COLO668 (cell line): ENCODE results near the gene UFC1.
"Not testable (repeated sequence)": the region's sequence is repeated elsewhere in the genome, so short reads cannot be mapped to it uniquely, and the experiment has no call there.

Experiments
- DNase-seq: peaks from one replicate; lab custom pipeline; 2025; ENCODE audit not compliant: unreplicated experiment; lab: John Stamatoyannopoulos, UW

Gene UFC1

DNA sequence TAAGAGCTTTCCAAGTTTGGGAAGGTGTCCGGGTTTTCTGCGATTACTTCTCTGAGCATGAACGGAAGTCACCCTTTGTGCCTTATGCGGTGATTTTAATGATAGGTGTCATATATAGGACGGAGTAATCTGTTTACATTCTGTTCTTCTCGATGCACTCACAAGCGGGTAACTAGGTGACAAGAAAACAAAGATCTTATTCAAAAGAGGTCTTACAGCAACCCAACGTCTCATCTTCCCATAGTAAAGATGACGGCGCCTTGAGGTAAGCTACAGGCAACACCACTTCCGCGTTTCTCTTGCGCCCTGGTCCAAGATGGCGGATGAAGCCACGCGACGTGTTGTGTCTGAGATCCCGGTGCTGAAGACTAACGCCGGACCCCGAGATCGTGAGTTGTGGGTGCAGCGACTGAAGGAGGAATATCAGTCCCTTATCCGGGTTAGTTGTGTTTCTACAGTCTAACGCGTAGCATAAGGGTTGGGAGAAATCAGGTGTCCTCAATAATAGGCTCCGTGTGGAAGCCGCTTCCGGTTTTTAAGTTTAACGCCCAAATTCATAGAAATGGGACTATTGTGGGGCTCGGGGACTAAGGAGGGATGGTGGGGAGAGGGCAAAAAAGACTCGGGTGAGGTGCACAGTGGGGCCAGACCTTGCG lies at the start of gene UFC1:
UFC1 (plus strand) TSS at position 297 of the 656 bp plus-strand sequence; CDS start at position 317, 20 bp downstream.
- DNase-seq: peak; percentile 86

DNA sequence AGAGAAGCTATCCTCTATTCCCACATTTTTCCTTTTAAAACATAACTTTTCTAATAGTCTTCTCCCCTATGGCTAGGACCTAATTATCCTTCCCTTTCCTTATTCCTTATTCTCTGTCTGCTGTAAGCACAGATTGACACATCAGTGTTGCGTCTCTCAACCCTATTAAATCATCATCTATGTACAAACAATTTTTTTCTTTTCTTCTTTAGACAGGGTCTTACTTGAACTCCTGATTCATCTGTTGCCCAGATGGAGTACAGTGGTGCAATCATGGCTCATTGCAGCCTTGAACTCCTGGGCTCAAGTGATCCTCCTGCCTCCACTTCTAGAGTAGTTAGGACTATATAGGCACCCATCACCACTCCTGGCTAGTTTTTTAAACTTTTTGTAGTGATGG lies 47.3 kb upstream of the UFC1 start:
- DNase-seq: no peak

- DNase-seq: no peak
These were observed 42.7 kb upstream of the UFC1 start for GRCh38 chr1:161111117-161111516.

DNA sequence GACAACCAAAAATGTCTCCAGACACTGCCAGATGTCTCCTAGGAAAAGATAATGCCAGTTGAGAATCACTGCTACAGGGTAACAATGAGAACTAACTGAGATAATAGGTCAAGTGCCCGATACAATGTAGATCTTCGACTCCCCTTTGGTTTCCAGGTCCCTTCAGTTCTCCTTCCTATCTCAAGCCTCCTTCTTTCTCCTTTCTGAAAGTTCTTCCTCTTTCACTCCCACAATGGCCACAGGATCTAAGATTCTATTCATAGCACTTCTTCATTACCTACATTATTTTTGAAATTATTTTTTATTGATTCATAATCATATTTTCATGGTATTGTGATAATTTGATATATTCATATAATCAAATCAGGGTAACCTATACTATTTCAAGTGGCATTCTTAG lies 42.3 kb upstream of the UFC1 start:
- no peak for DNase-seq

GRCh38 chr1:161113915-161114314 lies 39.9 kb upstream of the UFC1 start:
- DNase-seq: no peak

- DNase-seq: no peak
These were observed 39.2 kb upstream of the UFC1 start for GRCh38 chr1:161114556-161114955.

- DNase-seq: peak; percentile 29
These were observed 38.6 kb upstream of the UFC1 start for GRCh38 chr1:161115132-161115711.

DNA sequence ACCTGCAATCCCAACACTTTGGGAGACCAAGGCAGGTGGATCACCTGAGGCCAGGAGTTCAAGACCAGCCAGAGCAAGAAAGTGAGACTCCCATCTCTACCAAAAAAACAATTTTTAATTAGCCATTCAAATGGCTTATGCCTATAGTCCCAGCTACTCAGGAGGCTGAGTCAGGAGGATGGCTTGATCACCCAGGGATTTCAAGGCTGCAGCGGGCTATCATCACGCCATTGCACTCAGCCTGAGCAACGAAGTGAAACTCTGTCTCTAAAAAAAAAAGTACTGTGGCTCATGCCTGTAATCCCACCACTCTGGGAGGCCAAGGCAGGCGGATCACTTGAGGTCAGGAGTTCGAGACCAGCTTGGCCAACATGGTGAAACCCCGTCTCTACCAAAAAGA lies 37.8 kb upstream of the UFC1 start:
- not testable (repeated sequence) for DNase-seq

DNA sequence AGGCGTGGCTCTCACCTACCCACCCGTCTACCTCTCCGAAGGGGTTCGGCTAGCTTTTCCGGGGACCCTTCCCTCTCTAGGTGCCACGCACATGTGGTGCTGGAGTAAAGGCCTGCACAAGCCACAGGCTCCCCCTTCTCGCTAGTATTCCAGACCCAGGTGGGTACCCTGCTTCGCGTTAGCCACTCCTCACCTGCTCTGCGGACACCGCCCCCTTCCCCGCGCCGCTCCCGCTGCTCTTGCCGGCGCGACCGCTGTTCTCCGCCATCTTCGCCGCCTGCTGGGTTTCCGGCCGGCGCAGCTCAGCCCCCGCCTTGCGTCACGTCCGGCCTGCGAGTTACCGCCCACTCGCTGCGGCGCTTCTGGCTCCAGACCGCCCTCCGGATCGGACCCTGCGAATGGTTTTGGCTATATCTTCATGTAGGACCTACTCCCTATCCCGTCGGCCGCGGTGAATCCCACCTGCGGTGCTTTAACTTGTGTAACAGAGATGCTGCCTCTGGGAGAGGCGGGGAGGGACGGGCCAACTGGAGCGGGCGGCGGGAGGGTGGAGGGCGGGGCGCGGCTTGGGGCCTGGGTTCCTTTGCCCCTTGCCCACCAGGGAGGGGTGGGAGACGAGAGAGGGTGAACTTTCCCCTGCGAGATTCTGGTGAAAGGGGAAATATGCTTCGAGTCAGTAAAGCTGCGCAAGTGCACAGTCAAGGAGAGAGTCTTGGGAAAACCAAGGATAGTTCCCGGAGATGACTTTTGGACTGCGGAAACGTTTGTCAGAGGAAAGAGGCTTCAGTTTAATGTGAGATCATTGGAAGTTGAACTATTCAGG lies 35.8 kb upstream of the UFC1 start, which contains the start of the genes NIT1 and PFDN2:
NIT1 (plus strand) TSS at position 347 of the 823 bp plus-strand sequence; CDS start at position 419, 72 bp downstream.
PFDN2 (minus strand) TSS at position 279 of the 823 bp plus-strand sequence; CDS start at position 268, 11 bp downstream.
- DNase-seq: peak; percentile 90

GRCh38 chr1:161119092-161119903 lies 34.5 kb upstream of the UFC1 start:
- peak; percentile 27 for DNase-seq

GRCh38 chr1:161121042-161121650 lies 32.6 kb upstream of the UFC1 start:
- DNase-seq: no peak

DNA sequence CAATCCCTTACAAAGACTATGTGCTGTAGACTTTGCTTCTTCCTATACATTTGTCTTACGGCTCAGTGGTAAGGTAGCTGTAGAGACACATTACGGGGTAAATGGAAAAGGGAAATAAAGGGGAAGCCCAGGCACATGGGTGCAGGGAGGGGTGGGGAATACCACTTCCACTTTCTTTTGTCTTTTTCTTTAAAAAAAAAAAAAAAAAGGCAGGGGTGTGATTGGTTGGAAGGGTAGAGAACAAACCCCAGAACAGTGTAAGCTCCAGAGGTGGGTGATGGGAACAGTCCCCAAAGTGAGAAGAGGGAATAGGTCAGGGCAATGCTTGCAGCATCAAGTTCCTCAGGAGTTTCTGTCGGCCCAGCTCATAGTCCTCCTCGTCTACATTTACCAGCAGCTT lies 31.9 kb upstream of the UFC1 start:
- DNase-seq: no peak

GRCh38 chr1:161122967-161123366 lies 30.8 kb upstream of the UFC1 start:
- DNase-seq: no peak

GRCh38 chr1:161127649-161128048 lies 26.1 kb upstream of the UFC1 start:
- DNase-seq: no peak

- no peak for DNase-seq
These were observed 25.0 kb upstream of the UFC1 start for GRCh38 chr1:161128591-161129420.

DNA sequence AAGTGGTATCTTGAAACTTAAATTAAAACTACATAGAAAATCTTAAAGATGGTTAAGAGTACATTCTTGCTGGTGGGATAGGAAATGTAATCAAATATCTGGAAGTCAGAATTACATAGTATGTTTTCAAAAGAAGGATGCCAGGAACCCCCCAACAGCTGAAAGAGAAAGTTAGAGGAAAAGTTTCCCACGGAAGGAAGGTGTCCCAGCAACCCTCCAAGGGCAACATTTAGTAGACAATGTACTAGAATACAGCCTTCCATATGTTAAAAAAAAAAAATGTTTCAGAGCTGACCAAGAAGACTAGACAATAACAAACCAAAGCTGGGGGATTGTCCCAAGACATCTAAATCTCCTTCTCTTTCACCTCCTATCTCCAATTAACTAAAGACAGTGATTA lies 23.5 kb upstream of the UFC1 start:
- no peak for DNase-seq

DNA sequence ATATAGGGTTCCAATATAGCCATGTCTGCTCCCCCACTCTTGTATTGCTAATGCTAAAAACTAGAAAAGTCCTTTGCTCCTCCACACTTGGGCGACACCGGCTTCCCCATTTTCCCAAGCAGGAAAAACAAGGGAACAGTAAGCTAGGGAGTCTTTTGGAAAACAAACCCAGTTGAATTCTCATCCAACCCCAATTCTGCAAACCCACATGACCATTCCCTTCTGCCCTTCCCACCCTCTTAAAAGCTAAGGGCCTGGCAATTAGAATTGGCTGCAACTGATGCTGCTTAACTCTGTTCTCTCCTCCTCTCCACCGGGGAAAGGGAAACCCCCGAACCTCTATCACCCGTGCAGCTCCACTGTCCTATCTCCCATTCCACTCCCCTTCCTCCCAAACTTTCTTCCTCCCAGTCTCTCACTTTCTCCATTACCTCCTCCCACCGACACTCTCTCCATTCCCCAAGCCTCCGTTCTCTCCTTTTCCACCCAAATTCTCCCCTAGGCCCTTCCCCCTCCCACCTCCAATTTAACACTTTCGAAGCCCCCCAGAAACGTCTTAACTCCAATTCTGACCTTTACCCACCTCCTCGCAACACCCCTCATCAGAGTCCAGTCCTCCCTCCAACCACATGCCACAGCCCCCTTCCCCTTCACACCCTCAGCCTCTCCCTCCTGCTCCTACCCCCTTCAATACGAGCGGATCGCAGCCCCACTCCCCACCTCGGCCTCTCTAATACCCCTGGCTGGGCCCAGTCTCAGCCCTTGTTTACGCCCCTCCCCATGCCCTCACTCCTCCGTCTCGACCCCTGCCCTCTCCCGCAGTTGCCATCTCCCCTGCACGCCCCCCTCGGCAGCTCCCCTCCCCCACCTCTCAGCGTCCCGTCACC lies 22.0 kb upstream of the UFC1 start:
- DNase-seq: no peak

DNA sequence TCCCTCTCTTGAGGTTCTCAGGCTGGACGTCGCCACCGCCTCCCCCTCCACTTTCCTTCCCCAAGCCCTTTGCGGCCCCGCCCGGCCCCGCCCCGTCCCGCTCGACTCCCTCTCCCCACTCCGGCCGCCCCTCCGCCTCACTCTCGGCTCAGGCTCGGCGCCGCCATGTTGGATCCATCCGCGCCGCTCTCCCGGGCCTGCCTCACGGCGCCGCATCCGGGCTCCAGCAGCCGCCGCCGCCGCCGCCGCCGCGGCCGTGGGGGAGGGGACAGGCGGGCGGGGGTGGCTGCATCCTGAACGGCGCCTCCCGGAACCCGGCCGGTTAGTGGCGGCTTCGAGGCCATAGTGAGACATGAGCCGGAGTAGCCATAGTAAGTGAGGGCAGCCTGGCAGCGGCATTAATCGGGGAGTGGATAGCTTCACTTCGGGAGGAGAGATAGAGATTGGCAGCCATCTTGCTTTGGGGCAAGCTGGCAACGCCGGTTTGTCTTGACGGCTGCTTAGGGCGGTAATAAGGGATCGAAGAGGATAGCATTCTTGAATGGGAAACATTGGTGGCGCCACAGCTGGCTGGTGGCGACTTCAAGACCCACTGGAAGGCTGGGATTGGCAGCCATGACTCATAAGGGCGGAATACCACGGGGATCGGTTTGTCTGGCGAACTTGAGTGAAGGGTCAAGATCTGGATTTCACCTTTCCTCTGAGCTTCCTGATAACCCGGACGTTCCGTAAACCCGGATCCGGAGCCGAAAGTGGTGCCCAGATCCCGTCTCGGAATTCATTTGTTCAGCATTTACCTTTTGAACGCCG lies 21.2 kb upstream of the UFC1 start, which contains the start of gene DEDD:
DEDD (minus strand) TSS at position 258 of the 810 bp plus-strand sequence. CDS start 8,205 bp downstream, outside the sequence.
- DNase-seq: peak; percentile 92
